GM23248 (cell line): ENCODE data around the gene CLDN24. TPM values are rescaled to one million over a fixed set of nuclear protein-coding genes. Genes with fewer than 3 reads are reported as not detected.

Experiments used
- DNase-seq: peaks from one replicate; pipeline ENCODE4 v3.0.0-alpha.2; 2015
- H2AFZ ChIP-seq: fragments of 200-600 bp; sonication (generic); 2 replicates; pipeline ENCODE4 v1.6.1; 2016; ENCODE audit warnings: antibody characterized with exemption
- H3F3A ChIP-seq: fragments of 200-600 bp; sonication (generic); 2 replicates; pipeline ENCODE4 v1.6.1; 2016; ENCODE audit warnings: mild to moderate bottlenecking, antibody characterized with exemption, mixed run types; ENCODE audit not compliant: insufficient read depth
- H3K27ac ChIP-seq: fragments of 200-600 bp; sonication (generic); 2 replicates; pipeline ENCODE4 v1.5.1; 2016; ENCODE audit warnings: mild to moderate bottlenecking
- H3K27me3 ChIP-seq: fragments of 200-600 bp; sonication (generic); replicated peaks from 2 replicates; pipeline ENCODE4 v1.6.1; 2016; ENCODE audit warnings: mild to moderate bottlenecking; ENCODE audit not compliant: insufficient read depth
- H3K36me3 ChIP-seq: fragments of 200-600 bp; sonication (generic); 2 replicates; pipeline ENCODE4 v1.6.1; 2016; ENCODE audit warnings: low read depth, mild to moderate bottlenecking
- H3K4me1 ChIP-seq: fragments of 200-600 bp; sonication (generic); 2 replicates; pipeline ENCODE4 v1.6.1; 2016; ENCODE audit warnings: mild to moderate bottlenecking; ENCODE audit not compliant: insufficient read depth
- H3K4me2 ChIP-seq: fragments of 200-600 bp; sonication (generic); one replicate; pipeline ENCODE4 v1.6.1; 2016; ENCODE audit warnings: mild to moderate bottlenecking; ENCODE audit not compliant: unreplicated experiment
- H3K4me3 ChIP-seq: fragments of 200-600 bp; sonication (generic); 2 replicates; pipeline ENCODE4 v1.5.1; 2016; ENCODE audit warnings: mild to moderate bottlenecking
- H3K79me2 ChIP-seq: fragments of 200-600 bp; sonication (generic); 2 replicates; pipeline ENCODE4 v1.6.1; 2016; ENCODE audit warnings: mild to moderate bottlenecking; ENCODE audit not compliant: insufficient read depth
- H3K9ac ChIP-seq: fragments of 200-600 bp; sonication (generic); 2 replicates; pipeline ENCODE4 v1.6.1; 2016; ENCODE audit warnings: mild to moderate bottlenecking
- H3K9me2 ChIP-seq: fragments of 200-600 bp; sonication (generic); 2 replicates; pipeline ENCODE4 v1.6.1; 2016; ENCODE audit warnings: mixed run types, mild to moderate bottlenecking, moderate library complexity; ENCODE audit not compliant: insufficient read depth
- H3K9me3 ChIP-seq: fragments of 200-600 bp; sonication (generic); one replicate; pipeline ENCODE4 v1.6.1; 2017; ENCODE audit warnings: low read depth
- H4K20me1 ChIP-seq: fragments of 200-600 bp; sonication (generic); 2 replicates; pipeline ENCODE4 v1.6.0; 2016; ENCODE audit not compliant: insufficient read depth
- EZH2 ChIP-seq: fragments of 200-600 bp; sonication (generic); IDR thresholded peaks from 2 replicates; pipeline ENCODE4 v1.6.1; 2018; ENCODE audit warnings: antibody characterized with exemption, mild to moderate bottlenecking; ENCODE audit not compliant: insufficient read depth, poor library complexity, severe bottlenecking
- EZH2phosphoT487 ChIP-seq: fragments of 200-600 bp; sonication (generic); IDR thresholded peaks from 2 replicates; pipeline ENCODE4 v1.6.1; 2018; ENCODE audit warnings: antibody characterized with exemption, moderate library complexity, mild to moderate bottlenecking, low read depth; ENCODE audit not compliant: insufficient read depth
- WGBS, 2 experiments: methylation state at CpG; one replicate each; pipeline ENCODE4 v1.1.6; 2015 to 2017; ENCODE audit warnings: low lambda C conversion rate in 2 of 2, low coverage in 1 of 2; ENCODE audit errors: missing lambda C conversion rate in 2 of 2; 5-methylcytosine and 5-hydroxymethylcytosine counted together
- in situ Hi-C: fragments of 300-500 bp; cut with MboI; formaldehyde crosslinking; loops from 2 replicates; pipeline ENCODE4 v1.15.0; 2020
- polyA plus RNA-seq: library from polyadenylated mRNA; unstranded; fragments of >200 nt; fragmentation: Nextera tagmentation; extraction: Ambion mirVana; gene quantifications from 2 replicates; pipeline ENCODE4 v1.2.1, GENCODE V29; 2016
- total RNA-seq: library from RNA; depleted of rRNA; stranded (reverse); fragments of >200 nt; shearing (Covaris generic); gene quantifications from 2 replicates; pipeline ENCODE4 v1.2.3, GENCODE V29; 2014

CLDN24 gene
- total and polyA plus RNA-seq, 2 experiments from 2014 or later: not detected

- Histone ChIP-seq H4K20me1 (no peaks in the 10 kb centered on the region), H3K36me3 (peaks cover 25% of the 10 kb centered on the region), H3K27me3 (no peaks in the 10 kb centered on the region), H3K79me2 (no peaks in the 10 kb centered on the region), H3K4me2 (no peak overlapping the region), H2AFZ (no peak overlapping the region), H3K9me2 (no peaks in the 10 kb centered on the region), H3K4me3 (no peak overlapping the region), H3K27ac (no peak overlapping the region), H3K9ac (no peak overlapping the region), H3F3A (peaks cover 19% of the 10 kb centered on the region), H3K4me1 (no peaks in the 10 kb centered on the region), H3K9me3 (no peaks in the 10 kb centered on the region)
- WGBS, 2 experiments: 98 to 100% methylated on average over 6 of the region's 6 CpGs
- DNase-seq: no peak
- TF ChIP-seq EZH2phosphoT487: no peak
- no peak for TF ChIP-seq EZH2
- in situ Hi-C loops: no loop called here
These were observed 1.1 kb upstream of the CLDN24 start for GRCh38 chr4:183323295-183323694.

- no peak for TF ChIP-seq EZH2
- no peak for TF ChIP-seq EZH2phosphoT487
- Histone ChIP-seq H3K27me3 (no peaks in the 10 kb centered on the region), H2AFZ (no peak overlapping the region), H3K4me1 (no peaks in the 10 kb centered on the region), H3K36me3 (peaks cover 31% of the 10 kb centered on the region), H3K9me2 (no peaks in the 10 kb centered on the region), H3K9ac (no peak overlapping the region), H4K20me1 (no peaks in the 10 kb centered on the region), H3K4me3 (no peak overlapping the region), H3K79me2 (no peaks in the 10 kb centered on the region), H3F3A (peaks cover 17% of the 10 kb centered on the region), H3K27ac (no peak overlapping the region), H3K4me2 (no peak overlapping the region), H3K9me3 (no peaks in the 10 kb centered on the region)
- DNase-seq: no peak
- in situ Hi-C loops: no loop called here
- 98 to 99% methylated on average over 5 of the region's 5 CpGs for WGBS, 2 experiments
These were observed 710 bp downstream of the CLDN24 start for GRCh38 chr4:183321516-183321915.

- no peak overlapping the region for H3K4me2 ChIP-seq
- no peak overlapping the region for H3K9ac ChIP-seq
- H3F3A ChIP-seq: peaks cover 13% of the 10 kb centered on the region
- in situ Hi-C loops: no loop called here
- no peaks in the 10 kb centered on the region for H4K20me1 ChIP-seq
- peaks cover 35% of the 10 kb centered on the region for H3K36me3 ChIP-seq
- 96 to 100% methylated on average over 2 of the region's 2 CpGs for WGBS, 2 experiments
- TF ChIP-seq EZH2 (no peak), EZH2phosphoT487 (no peak)
- H3K9me3 ChIP-seq: no peaks in the 10 kb centered on the region
- H2AFZ ChIP-seq: no peak overlapping the region
- H3K9me2 ChIP-seq: no peaks in the 10 kb centered on the region
- no peaks in the 10 kb centered on the region for H3K4me1 ChIP-seq
- no peak overlapping the region for H3K4me3 ChIP-seq
- no peaks in the 10 kb centered on the region for H3K27me3 ChIP-seq
- H3K79me2 ChIP-seq: no peaks in the 10 kb centered on the region
- no peak for DNase-seq
- no peak overlapping the region for H3K27ac ChIP-seq
These were observed 1.1 kb downstream of the CLDN24 start for GRCh38 chr4:183321079-183321478.

- Histone ChIP-seq H3K4me1 (no peaks in the 10 kb centered on the region), H3K4me3 (no peak within 1 kb of the TSS), H4K20me1 (no peaks in the 10 kb centered on the region), H3K9ac (no peak within 1 kb of the TSS), H3K27me3 (no peaks in the 10 kb centered on the region), H3K9me2 (no peaks in the 10 kb centered on the region), H2AFZ (no peak within 1 kb of the TSS), H3K36me3 (peaks cover 42% of the 10 kb centered on the region), H3F3A (peaks cover 7% of the 10 kb centered on the region; the same call in 1 of the 2 replicates), H3K9me3 (no peaks in the 10 kb centered on the region), H3K27ac (no peak within 1 kb of the TSS), H3K4me2 (no peak within 1 kb of the TSS), H3K79me2 (no peaks in the 10 kb centered on the region)
- in situ Hi-C loops: no loop called here
- 74 to 79% methylated on average over 6 of the region's 6 CpGs for WGBS, 2 experiments
- TF ChIP-seq EZH2 (no peak), EZH2phosphoT487 (no peak)
- DNase-seq: no peak
These were observed 1.8 kb downstream of the CLDN24 start, which contains the start of gene CLDN22 for GRCh38 chr4:183320211-183321059. Gene CLDN22, minus strand, starts transcription at chr4:183320276. Its CDS starts 58 bp downstream, at chr4:183320218.
